ENCODE results near the gene CORO6. TPM values are rescaled to one million over a fixed set of nuclear protein-coding genes. Genes with fewer than 3 reads are reported as not detected.

CORO6 gene
- total and polyA plus RNA-seq, 2 of the 13 experiments (the other 11 are each of a cell fraction or from before 2014, with no cell fraction given), result 0.42 to 0.82 TPM

DNA sequence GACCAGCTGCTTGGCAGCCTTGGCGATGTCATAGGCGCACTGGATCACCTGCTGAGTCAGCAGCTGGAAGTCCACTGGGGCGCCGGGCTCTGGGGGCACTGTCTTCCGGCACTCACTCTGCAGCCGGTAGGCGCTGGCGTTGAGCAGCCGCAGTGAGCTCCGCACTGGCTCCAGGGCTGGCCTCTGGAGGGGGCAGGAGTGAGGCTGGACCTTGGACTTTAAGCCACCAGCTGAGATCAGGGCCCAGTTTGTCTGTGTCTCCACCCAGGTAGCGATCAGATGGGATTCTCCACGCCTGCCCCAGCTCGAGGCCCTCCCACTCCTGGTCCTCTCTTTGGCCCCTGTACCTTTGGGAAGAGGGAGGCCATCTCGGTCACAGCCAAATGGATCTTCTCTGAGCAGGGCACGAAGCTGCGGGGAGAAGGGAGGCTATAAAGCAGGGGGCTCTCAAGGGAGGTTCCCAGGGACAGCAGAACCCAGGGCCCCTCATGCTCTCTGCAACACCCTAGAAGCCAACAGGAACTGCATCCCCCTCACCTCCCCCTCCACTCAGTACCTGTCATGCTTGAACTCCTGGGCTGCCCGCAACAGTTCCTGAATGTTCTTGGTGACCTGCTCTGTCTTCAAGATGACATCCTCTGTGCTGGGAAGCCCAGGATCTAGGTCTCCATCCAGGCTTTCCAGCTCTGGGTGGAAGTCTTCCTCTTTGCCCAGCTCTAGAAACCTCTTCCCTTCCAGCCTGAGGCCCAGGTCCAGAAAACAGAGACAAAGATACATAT, 47.8 kb downstream of the CORO6 start (continued):
- TF ChIP-seq ZFY (CRISPR knock-in tag; IDR thresholded peaks at IDR 0.05) (peak; percentile 66; the same call in 1 of the 2 replicates), MBD4 (IDR thresholded peaks at IDR 0.05; ENCODE audit: borderline replicate concordance, low read length) (no peak), STAG1 (CRISPR knock-in tag; IDR thresholded peaks at IDR 0.05) (peak; percentile 13; the same call in 1 of the 2 replicates), ZNF207 (IDR thresholded peaks at IDR 0.05; ENCODE audit: borderline replicate concordance) (no peak), ZBTB21 (CRISPR knock-in tag; IDR thresholded peaks at IDR 0.05) (no peak), ZNF781 (CRISPR knock-in tag; IDR thresholded peaks at IDR 0.05; ENCODE audit: borderline replicate concordance, not compliant biosample characterization) (no peak), ZNF12 (CRISPR knock-in tag; IDR thresholded peaks at IDR 0.05) (no peak), ZNF446 (CRISPR knock-in tag; IDR thresholded peaks at IDR 0.05) (no peak), SSRP1 (CRISPR knock-in tag; IDR thresholded peaks at IDR 0.05) (no peak), TOPORS (CRISPR knock-in tag; IDR thresholded peaks at IDR 0.05) (0 out of 2 replicates have a peak, but pooled peaks have one; percentile 81), ETV5 (CRISPR knock-in tag; IDR thresholded peaks at IDR 0.05; ENCODE audit: borderline replicate concordance) (peak; percentile 69; the same call in 1 of the 2 replicates), ZNF710 (CRISPR knock-in tag; IDR thresholded peaks at IDR 0.05; ENCODE audit: borderline replicate concordance) (peak; percentile 62; the same call in 1 of the 2 replicates), RFX3 (CRISPR knock-in tag; IDR thresholded peaks at IDR 0.05) (no peak), ZNF883 (CRISPR knock-in tag; IDR thresholded peaks at IDR 0.05; ENCODE audit: not compliant biosample characterization) (no peak)
- TF ChIP-seq, protein P1, sequence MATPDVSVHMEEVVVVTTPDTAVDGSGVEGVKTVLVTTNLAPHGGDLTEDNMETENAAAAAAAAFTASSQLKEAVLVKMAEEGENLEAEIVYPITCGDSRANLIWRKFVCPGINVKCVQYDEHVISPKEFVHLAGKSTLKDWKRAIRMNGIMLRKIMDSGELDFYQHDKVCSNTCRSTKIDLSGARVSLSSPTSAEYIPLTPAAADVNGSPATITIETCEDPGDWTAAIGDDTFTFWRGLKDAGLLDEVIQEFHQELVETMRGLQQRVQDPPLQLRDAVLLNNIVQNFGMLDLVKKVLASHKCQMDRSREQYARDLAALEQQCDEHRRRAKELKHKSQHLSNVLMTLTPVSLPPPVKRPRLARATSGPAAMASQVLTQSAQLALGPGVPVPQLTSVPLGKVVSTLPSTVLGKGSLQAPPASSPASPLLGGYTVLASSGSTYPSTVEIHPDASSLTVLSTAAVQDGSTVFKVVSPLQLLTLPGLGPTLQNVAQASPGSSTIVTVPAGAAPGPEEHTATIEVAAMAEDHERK (CRISPR knock-in tag; IDR thresholded peaks at IDR 0.05; ENCODE audit: low read depth), result no peak
- TF ChIP-seq, protein P2, sequence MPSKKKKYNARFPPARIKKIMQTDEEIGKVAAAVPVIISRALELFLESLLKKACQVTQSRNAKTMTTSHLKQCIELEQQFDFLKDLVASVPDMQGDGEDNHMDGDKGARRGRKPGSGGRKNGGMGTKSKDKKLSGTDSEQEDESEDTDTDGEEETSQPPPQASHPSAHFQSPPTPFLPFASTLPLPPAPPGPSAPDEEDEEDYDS (CRISPR knock-in tag; IDR thresholded peaks at IDR 0.05), result peak; percentile 52; the same call in 1 of the 2 replicates
- TF ChIP-seq, protein P3, sequence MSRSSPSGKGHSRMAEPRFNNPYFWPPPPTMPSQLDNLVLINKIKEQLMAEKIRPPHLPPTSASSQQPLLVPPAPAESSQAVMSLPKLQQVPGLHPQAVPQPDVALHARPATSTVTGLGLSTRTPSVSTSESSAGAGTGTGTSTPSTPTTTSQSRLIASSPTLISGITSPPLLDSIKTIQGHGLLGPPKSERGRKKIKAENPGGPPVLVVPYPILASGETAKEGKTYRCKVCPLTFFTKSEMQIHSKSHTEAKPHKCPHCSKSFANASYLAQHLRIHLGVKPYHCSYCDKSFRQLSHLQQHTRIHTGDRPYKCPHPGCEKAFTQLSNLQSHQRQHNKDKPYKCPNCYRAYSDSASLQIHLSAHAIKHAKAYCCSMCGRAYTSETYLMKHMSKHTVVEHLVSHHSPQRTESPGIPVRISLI (CRISPR knock-in tag; IDR thresholded peaks at IDR 0.05; ENCODE audit: borderline replicate concordance), result no peak
- TF ChIP-seq, protein P4, sequence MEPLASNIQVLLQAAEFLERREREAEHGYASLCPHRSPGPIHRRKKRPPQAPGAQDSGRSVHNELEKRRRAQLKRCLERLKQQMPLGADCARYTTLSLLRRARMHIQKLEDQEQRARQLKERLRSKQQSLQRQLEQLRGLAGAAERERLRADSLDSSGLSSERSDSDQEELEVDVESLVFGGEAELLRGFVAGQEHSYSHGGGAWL (CRISPR knock-in tag; IDR thresholded peaks at IDR 0.05), result no peak
- TF ChIP-seq, protein P5, sequence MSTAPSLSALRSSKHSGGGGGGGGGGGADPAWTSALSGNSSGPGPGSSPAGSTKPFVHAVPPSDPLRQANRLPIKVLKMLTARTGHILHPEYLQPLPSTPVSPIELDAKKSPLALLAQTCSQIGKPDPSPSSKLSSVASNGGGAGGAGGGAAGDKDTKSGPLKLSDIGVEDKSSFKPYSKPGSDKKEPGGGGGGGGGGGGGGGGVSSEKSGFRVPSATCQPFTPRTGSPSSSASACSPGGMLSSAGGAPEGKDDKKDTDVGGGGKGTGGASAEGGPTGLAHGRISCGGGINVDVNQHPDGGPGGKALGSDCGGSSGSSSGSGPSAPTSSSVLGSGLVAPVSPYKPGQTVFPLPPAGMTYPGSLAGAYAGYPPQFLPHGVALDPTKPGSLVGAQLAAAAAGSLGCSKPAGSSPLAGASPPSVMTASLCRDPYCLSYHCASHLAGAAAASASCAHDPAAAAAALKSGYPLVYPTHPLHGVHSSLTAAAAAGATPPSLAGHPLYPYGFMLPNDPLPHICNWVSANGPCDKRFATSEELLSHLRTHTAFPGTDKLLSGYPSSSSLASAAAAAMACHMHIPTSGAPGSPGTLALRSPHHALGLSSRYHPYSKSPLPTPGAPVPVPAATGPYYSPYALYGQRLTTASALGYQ (CRISPR knock-in tag; IDR thresholded peaks at IDR 0.05), result peak; percentile 38; the same call in 1 of the 2 replicates
- TF ChIP-seq, protein P6, sequence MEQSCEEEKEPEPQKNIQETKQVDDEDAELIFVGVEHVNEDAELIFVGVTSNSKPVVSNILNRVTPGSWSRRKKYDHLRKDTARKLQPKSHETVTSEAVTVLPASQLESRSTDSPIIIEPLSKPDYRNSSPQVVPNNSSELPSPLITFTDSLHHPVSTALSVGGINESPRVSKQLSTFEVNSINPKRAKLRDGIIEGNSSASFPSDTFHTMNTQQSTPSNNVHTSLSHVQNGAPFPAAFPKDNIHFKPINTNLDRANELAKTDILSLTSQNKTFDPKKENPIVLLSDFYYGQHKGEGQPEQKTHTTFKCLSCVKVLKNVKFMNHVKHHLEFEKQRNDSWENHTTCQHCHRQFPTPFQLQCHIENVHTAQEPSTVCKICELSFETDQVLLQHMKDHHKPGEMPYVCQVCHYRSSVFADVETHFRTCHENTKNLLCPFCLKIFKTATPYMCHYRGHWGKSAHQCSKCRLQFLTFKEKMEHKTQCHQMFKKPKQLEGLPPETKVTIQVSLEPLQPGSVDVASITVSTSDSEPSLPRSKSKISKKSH (CRISPR knock-in tag; IDR thresholded peaks at IDR 0.05; ENCODE audit: borderline replicate concordance), result no peak; the same call in 1 of the 2 replicates
